Adrenal gland (tissue), 5 donors: Measurements from ENCODE around the gene SCN1A.

Source experiments
- CTCF ChIP-seq, 6 experiments: fragments of 450-650 bp in 4 of 6; fragments of 200-600 bp in 2 of 6; sonication (generic) in 1 of 6; IDR thresholded peaks; 1 replicate in 5 of 6; 2 replicates in 1 of 6; pipeline versions ENCODE4 v1.5.1 to v1.8.0; 2016 to 2021; ENCODE audit warnings: antibody characterized with exemption in 6 of 6, mild to moderate bottlenecking in 2 of 6, moderate library complexity in 1 of 6
- POLR2A ChIP-seq, 2 donors: fragments of 450-650 bp; IDR thresholded peaks; one replicate each; pipeline ENCODE4 v1.6.1; 2017; ENCODE audit warnings: antibody characterized with exemption in 2 of 2, mild to moderate bottlenecking in 2 of 2, moderate library complexity in 1 of 2
- donor health status: DM: no; HTN: no; CAD: no.

GRCh38 chr2:166118180-166118579, 9.6 kb downstream of the SCN1A start:
- TF ChIP-seq CTCF (IDR thresholded peaks at IDR 0.05) = no peak
- TF ChIP-seq POLR2A (IDR thresholded peaks at IDR 0.05) = no peak
